NB4 (cell line): ENCODE data around the gene SIPA1.

Source experiments
- DNase-seq: peaks from one replicate; pipeline ENCODE4 v3.0.0; 2010; ENCODE audit warnings: low read depth
- H3K4me3 ChIP-seq: one replicate; pipeline ENCODE4 v1.5.1; 2011; ENCODE audit warnings: mild to moderate bottlenecking, low read depth, low read length, moderate library complexity
- CTCF ChIP-seq: IDR thresholded peaks from one replicate; pipeline ENCODE4 v1.5.1; 2012; ENCODE audit warnings: low read depth, low read length
- MYC ChIP-seq: IDR thresholded peaks from 2 replicates; pipeline ENCODE4 v1.6.1; 2011; ENCODE audit warnings: low read depth, low read length
- POLR2A ChIP-seq: IDR thresholded peaks from 2 replicates; pipeline ENCODE4 v1.6.1; 2011; ENCODE audit warnings: mild to moderate bottlenecking; ENCODE audit not compliant: insufficient read length; ENCODE audit errors: extremely low read depth
- TF ChIP-seq, protein P1 (sequence below): IDR thresholded peaks from 2 replicates; pipeline ENCODE4 v1.6.1; 2011; ENCODE audit warnings: low read depth, low read length

The SIPA1 gene

DNA sequence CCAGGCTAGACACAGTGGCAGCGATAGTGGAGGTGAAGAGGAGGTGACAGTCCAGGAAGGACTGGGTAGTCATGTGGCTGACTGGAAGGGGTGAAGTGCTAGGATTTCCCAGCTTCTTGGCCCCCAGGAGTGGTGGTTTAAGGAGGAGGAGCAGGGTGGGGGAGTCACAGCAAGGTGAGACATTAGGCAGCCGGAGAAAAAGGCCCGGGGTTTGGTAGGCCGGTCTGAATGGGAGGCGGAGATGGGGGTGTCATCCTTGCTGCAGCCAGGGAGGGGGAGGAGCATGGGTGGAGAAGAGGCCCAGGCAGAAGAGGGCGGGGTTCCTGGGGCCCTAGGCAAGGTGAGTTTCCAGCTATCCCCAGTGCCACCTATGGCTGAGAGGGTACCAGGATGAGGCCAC is 6.1 kb downstream of the SIPA1 start:
- no peak overlapping the region for H3K4me3 ChIP-seq
- TF ChIP-seq, protein P1, sequence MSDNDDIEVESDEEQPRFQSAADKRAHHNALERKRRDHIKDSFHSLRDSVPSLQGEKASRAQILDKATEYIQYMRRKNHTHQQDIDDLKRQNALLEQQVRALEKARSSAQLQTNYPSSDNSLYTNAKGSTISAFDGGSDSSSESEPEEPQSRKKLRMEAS, result no peak
- no peak for TF ChIP-seq POLR2A
- no peak for TF ChIP-seq MYC
- no peak for TF ChIP-seq CTCF
- no peak for DNase-seq

GRCh38 chr11:65644837-65645236 is 6.9 kb downstream of the SIPA1 start:
- TF ChIP-seq POLR2A (no peak), MYC (no peak), CTCF (no peak)
- TF ChIP-seq, protein P1, result no peak
- no peak overlapping the region for H3K4me3 ChIP-seq
- no peak for DNase-seq

- H3K4me3 ChIP-seq, result no peak overlapping the region
- no peak for DNase-seq
- TF ChIP-seq POLR2A (no peak), MYC (no peak), CTCF (no peak)
- TF ChIP-seq, protein P1, result no peak
Measured at GRCh38 chr11:65645710-65646109, 7.8 kb downstream of the SIPA1 start.

DNA sequence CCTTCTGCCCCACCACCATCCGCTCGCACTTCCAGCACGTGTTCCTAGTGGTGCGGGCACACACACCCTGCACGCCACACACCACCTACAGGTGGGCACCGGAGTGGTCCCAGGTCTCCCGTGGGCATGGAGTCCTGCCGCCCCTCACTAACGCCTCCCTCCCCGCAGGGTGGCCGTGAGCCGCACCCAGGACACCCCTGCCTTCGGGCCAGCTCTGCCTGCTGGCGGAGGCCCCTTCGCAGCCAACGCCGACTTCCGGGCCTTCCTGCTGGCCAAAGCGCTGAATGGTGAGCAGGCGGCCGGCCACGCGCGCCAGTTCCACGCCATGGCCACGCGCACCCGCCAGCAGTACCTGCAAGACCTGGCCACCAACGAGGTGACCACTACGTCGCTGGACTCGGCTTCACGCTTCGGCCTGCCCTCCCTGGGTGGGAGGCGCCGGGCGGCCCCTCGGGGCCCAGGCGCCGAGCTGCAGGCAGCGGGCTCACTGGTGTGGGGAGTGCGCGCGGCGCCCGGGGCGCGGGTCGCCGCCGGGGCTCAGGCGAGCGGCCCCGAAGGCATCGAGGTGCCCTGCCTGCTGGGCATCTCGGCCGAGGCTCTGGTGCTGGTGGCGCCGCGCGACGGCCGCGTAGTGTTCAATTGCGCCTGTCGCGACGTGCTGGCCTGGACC is 8.5 kb downstream of the SIPA1 start:
- no peak overlapping the region for H3K4me3 ChIP-seq
- TF ChIP-seq MYC (no peak), POLR2A (no peak), CTCF (no peak)
- TF ChIP-seq, protein P1, result no peak
- DNase-seq, result no peak

- DNase-seq, result no peak
- TF ChIP-seq POLR2A, result no peak
- TF ChIP-seq, protein P1, result no peak
- no peak for TF ChIP-seq CTCF
- no peak for TF ChIP-seq MYC
- no peak overlapping the region for H3K4me3 ChIP-seq
Measured at GRCh38 chr11:65646958-65647701, 9.2 kb downstream of the SIPA1 start.
